Endothelial cell of umbilical vein (primary cell): ENCODE data around the gene OOSP2. TPM values are rescaled to one million over a fixed set of nuclear protein-coding genes. Genes with fewer than 3 reads are reported as not detected.

Experiments used
- BruUV-seq: library from RNA; stranded (reverse); fragments of 400-500 nt; replicated peaks from 2 replicates; lab custom pipeline; 2021; lab: Mats Ljungman, UMichigan
- CTCF ChIA-PET: fragments of 300-600, 350-600 bp; sonication (Branson Sonifier 250); formaldehyde crosslinking; loops from one replicate; lab custom pipeline; 2021; ENCODE audit warnings: antibody characterized with exemption, inconsistent platforms; lab: Charles Lee
- POLR2A ChIA-PET: fragments of 300-600, 350-600 bp; sonication (Branson Sonifier 250); formaldehyde crosslinking; loops from one replicate; lab custom pipeline; 2021; ENCODE audit warnings: antibody characterized with exemption, inconsistent platforms; lab: Charles Lee
- DNase-seq: peaks from one replicate; pipeline ENCODE4 v3.0.0-alpha.2; 2011; ENCODE audit warnings: low read depth, low spot score
- FAIRE-seq: peaks from 2 replicates; lab custom pipeline; 2011; peaks lifted over from hg19 to GRCh38; lab: Jason Lieb, UNC
- H2AFZ ChIP-seq: 2 replicates; pipeline ENCODE4 v1.6.0; 2012; ENCODE audit warnings: low read depth, low read length, control low read depth, inconsistent platforms
- H3K27ac ChIP-seq: 2 replicates; pipeline ENCODE4 v1.5.1; 2011; ENCODE audit warnings: low read depth, mild to moderate bottlenecking, control low read depth, low read length, moderate library complexity; ENCODE audit not compliant: insufficient read depth
- H3K27me3 ChIP-seq, 2 experiments: 2 replicates each; pipeline versions ENCODE4 v1.6.0 to v1.6.1; 2011; ENCODE audit warnings: low read length in 2 of 2, mixed read lengths in 1 of 2; ENCODE audit not compliant: control insufficient read depth in 2 of 2, insufficient read depth in 2 of 2
- H3K36me3 ChIP-seq, 2 experiments: 2 replicates in 1 of 2; 3 replicates in 1 of 2; pipeline ENCODE4 v1.5.1; 2011; ENCODE audit warnings: low read length in 2 of 2, mild to moderate bottlenecking in 1 of 2, moderate library complexity in 1 of 2; ENCODE audit not compliant: control insufficient read depth in 2 of 2, insufficient read depth in 2 of 2; ENCODE audit errors: extremely low read depth in 1 of 2
- H3K4me1 ChIP-seq: 3 replicates; pipeline ENCODE4 v1.5.1; 2011; ENCODE audit warnings: mild to moderate bottlenecking, low read length; ENCODE audit not compliant: control insufficient read depth, insufficient read depth; ENCODE audit errors: extremely low read depth
- H3K4me2 ChIP-seq: 2 replicates; pipeline ENCODE4 v1.6.1; 2011; ENCODE audit warnings: low read length, control low read depth, mixed read lengths; ENCODE audit not compliant: insufficient read depth
- H3K4me3 ChIP-seq, 3 experiments: fragments of 200-600 bp in 1 of 3; sonication (generic), shearing (Covaris generic) in 1 of 3; replicated peaks in 1 of 3; 2 replicates each; pipeline ENCODE4 v1.5.1; 2011 to 2016; ENCODE audit warnings: control low read depth in 3 of 3, low read length in 3 of 3, mild to moderate bottlenecking in 2 of 3, inconsistent platforms in 1 of 3, low read depth in 1 of 3, moderate library complexity in 1 of 3; ENCODE audit not compliant: insufficient read depth in 1 of 3
- H3K79me2 ChIP-seq: 2 replicates; pipeline ENCODE4 v1.6.0; 2012; ENCODE audit warnings: low read length, inconsistent platforms; ENCODE audit not compliant: control insufficient read depth, insufficient read depth
- H3K9ac ChIP-seq: replicated peaks from 2 replicates; pipeline ENCODE3; 2011; ENCODE audit warnings: low read length, control low read depth; ENCODE audit not compliant: insufficient read depth; ENCODE audit errors: extremely low read depth
- H3K9me1 ChIP-seq: replicated peaks from 3 replicates; pipeline ENCODE4 v1.6.0; 2011; ENCODE audit warnings: mild to moderate bottlenecking, low read length; ENCODE audit not compliant: control insufficient read depth, insufficient read depth; ENCODE audit errors: extremely low read depth
- H3K9me3 ChIP-seq: replicated peaks from 2 replicates; pipeline ENCODE4 v1.5.1; 2012; ENCODE audit warnings: low read length, inconsistent platforms; ENCODE audit not compliant: control insufficient read depth, insufficient read depth
- H4K20me1 ChIP-seq: replicated peaks from 2 replicates; pipeline ENCODE3; 2011; ENCODE audit warnings: mild to moderate bottlenecking, low read length; ENCODE audit not compliant: control insufficient read depth, insufficient read depth; ENCODE audit errors: extremely low read depth
- EZH2 ChIP-seq: IDR thresholded peaks from 2 replicates; pipeline ENCODE4 v1.6.1; 2012; ENCODE audit warnings: borderline replicate concordance, low read depth, mild to moderate bottlenecking, moderate library complexity, low read length, inconsistent platforms; ENCODE audit not compliant: severe bottlenecking
- FOS ChIP-seq: IDR thresholded peaks from 2 replicates; pipeline ENCODE4 v1.6.1; 2011; ENCODE audit warnings: mild to moderate bottlenecking, low read length, moderate library complexity, borderline replicate concordance; ENCODE audit not compliant: insufficient read depth
- GATA2 ChIP-seq: IDR thresholded peaks from 2 replicates; pipeline ENCODE4 v1.7.0; 2011; ENCODE audit warnings: low read depth, mild to moderate bottlenecking, moderate library complexity, mixed read lengths, low read length; ENCODE audit not compliant: insufficient read length, insufficient read depth
- JUN ChIP-seq: IDR thresholded peaks from 2 replicates; pipeline ENCODE4 v1.6.1; 2011; ENCODE audit warnings: borderline replicate concordance, low read depth; ENCODE audit not compliant: insufficient read length, insufficient read depth
- MYC ChIP-seq: IDR thresholded peaks from one replicate; pipeline ENCODE4 v1.6.1; 2011; ENCODE audit warnings: mild to moderate bottlenecking, low read depth, low read length
- POLR2A ChIP-seq: IDR thresholded peaks from 2 replicates; pipeline ENCODE4 v1.6.1; 2012; ENCODE audit warnings: low read depth, mild to moderate bottlenecking, control low read depth, low read length
- POLR2AphosphoS5 ChIP-seq: IDR thresholded peaks from 2 replicates; pipeline ENCODE4 v1.6.1; 2012; ENCODE audit warnings: low read depth, mild to moderate bottlenecking, control low read depth, low read length, moderate library complexity; ENCODE audit not compliant: insufficient read depth
- dilution Hi-C: fragments of 300-500 bp; cut with MboI; formaldehyde crosslinking; loops from one replicate; pipeline ENCODE4 v1.15.0; 2019; ENCODE audit warnings: low sequenced_read_pairs; ENCODE audit not compliant: extremely low pct_ligation_motif_present
- intact Hi-C: fragments of 100-400 bp; cut with micrococcal nuclease; formaldehyde crosslinking; loops from one replicate; pipeline ENCODE4 v1.10.0; 2022
- polyA plus RNA-seq, 4 experiments: library from polyadenylated mRNA; depleted of rRNA in 3 of 4; stranded (reverse) in 3 of 4; unstranded in 1 of 4; fragments of >200 nt; gene quantifications; 2 replicates each; pipeline versions ENCODE4 v1.2.1 to v1.2.3, GENCODE V29; 2011 to 2012; ENCODE audit warnings: missing spikeins in 1 of 4
- total RNA-seq: library from RNA; stranded (reverse); gene quantifications from 2 replicates; pipeline ENCODE4 v1.2.3, GENCODE V29; 2021
- TF ChIP-seq, protein P1 (sequence below): IDR thresholded peaks from 2 replicates; pipeline ENCODE4 v1.6.1; 2011; ENCODE audit not compliant: insufficient read depth, insufficient read length
- TF ChIP-seq, protein P2 (sequence below), 2 donors: IDR thresholded peaks; 1 replicate in 1 of 2; 2 replicates in 1 of 2; pipeline ENCODE4 v1.5.1; 2011; ENCODE audit warnings: low read length in 2 of 2, mild to moderate bottlenecking in 2 of 2, moderate library complexity in 2 of 2, control low read depth in 1 of 2, inconsistent platforms in 1 of 2, low read depth in 1 of 2; ENCODE audit not compliant: insufficient read depth in 1 of 2; ENCODE audit errors: extremely low read depth in 1 of 2

OOSP2 gene
- total and polyA plus RNA-seq, 2 donors (not counting 3 experiments of a cell fraction or from before 2014, with no cell fraction given) = not detected

DNA sequence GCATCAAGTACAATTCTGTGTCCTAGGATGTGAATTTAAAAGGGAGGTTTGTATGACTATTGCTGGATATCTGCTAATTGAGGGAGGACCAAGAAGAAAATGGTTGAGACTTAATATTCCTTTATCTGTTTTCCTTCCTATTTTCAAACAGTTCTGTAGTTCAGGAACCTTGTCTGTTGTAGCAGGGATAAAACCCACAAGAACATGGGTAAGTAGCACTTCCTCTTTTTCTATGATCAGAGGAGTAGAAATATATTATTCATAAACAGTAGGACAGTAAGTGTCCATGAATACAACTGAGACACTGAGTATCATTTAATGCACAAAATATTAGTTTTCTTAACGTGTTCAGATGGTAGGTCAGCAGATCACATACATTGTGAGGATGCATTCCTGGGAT lies 23.9 kb downstream of the OOSP2 start:
- H3K4me1 ChIP-seq = no peaks in the 10 kb centered on the region
- no peak overlapping the region for H3K4me3 ChIP-seq
- FAIRE-seq (no peak), DNase-seq (no peak)
- H3K9ac ChIP-seq = no peak overlapping the region
- ChIA-PET CTCF (no interaction called here), POLR2A (no interaction called here)
- H2AFZ ChIP-seq = no peak overlapping the region
- intact Hi-C loops (no loop called here), dilution Hi-C loops (no loop called here)
- no peaks in the 10 kb centered on the region for H3K79me2 ChIP-seq
- no peak overlapping the region for H3K4me2 ChIP-seq
- H3K36me3 ChIP-seq = no peaks in the 10 kb centered on the region
- no peaks in the 10 kb centered on the region for H3K9me1 ChIP-seq
- no peaks in the 10 kb centered on the region for H3K9me3 ChIP-seq
- no peaks in the 10 kb centered on the region for H4K20me1 ChIP-seq
- peaks cover 2% of the 10 kb centered on the region in 2 experiments for H3K27me3 ChIP-seq
- no TSS peak for BruUV-seq
- TF ChIP-seq EZH2 = no peak
- no peak for TF ChIP-seq POLR2AphosphoS5
- TF ChIP-seq, protein P1, sequence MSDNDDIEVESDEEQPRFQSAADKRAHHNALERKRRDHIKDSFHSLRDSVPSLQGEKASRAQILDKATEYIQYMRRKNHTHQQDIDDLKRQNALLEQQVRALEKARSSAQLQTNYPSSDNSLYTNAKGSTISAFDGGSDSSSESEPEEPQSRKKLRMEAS = no peak
- TF ChIP-seq POLR2A = no peak
- TF ChIP-seq MYC = no peak
- TF ChIP-seq GATA2 = no peak
- TF ChIP-seq FOS = no peak
- TF ChIP-seq JUN = no peak
- TF ChIP-seq, protein P2, sequence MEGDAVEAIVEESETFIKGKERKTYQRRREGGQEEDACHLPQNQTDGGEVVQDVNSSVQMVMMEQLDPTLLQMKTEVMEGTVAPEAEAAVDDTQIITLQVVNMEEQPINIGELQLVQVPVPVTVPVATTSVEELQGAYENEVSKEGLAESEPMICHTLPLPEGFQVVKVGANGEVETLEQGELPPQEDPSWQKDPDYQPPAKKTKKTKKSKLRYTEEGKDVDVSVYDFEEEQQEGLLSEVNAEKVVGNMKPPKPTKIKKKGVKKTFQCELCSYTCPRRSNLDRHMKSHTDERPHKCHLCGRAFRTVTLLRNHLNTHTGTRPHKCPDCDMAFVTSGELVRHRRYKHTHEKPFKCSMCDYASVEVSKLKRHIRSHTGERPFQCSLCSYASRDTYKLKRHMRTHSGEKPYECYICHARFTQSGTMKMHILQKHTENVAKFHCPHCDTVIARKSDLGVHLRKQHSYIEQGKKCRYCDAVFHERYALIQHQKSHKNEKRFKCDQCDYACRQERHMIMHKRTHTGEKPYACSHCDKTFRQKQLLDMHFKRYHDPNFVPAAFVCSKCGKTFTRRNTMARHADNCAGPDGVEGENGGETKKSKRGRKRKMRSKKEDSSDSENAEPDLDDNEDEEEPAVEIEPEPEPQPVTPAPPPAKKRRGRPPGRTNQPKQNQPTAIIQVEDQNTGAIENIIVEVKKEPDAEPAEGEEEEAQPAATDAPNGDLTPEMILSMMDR (IDR thresholded peaks at IDR 0.05; ENCODE audit: extremely low read depth in 1 of 2, insufficient read depth in 1 of 2, low read depth in 1 of 2, low read length in 2 of 2) = no peak
- no peak overlapping the region for H3K27ac ChIP-seq
